ENCODE results near the gene USP3.
A peak's percentile ranks its signal among the peaks of the same experiment; 100 is the strongest.

The USP3 gene

DNA sequence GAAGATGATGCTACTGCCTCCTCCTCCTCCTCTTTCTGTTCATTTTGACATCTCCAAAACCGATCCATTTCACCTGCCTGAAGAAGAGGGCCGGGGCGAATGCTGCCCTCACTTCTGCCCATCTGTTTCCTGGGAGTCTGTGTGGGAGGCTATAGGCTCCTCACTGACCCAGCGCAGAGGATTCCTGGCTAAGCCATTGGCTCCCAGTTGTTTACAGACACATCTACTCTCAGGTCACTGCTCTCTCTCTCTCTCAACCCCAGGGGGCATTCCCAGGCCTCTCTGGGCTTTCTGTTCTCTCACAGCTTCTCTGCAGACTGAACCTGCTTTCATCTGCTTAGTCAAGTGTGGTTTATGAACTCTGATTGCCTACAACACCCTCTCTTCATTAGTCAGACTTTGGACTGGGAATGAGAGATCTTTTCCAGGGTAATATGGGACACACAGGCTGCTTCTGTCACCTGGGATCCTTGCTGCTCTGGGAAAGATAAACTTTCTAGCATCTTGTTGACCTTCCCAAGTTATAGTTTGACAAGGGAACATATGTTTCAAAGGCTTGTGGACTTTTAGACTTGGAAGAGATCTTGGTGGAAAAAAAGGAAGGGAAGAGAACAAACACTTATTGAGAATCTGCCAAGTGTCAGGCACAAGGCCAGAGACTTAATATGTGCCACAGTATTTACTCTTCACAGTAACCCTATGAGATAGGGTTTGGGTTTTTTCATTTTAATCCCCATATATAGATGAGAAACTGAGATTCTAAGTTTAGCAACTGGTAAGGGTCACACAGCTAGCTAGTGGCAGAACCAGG lies 30.2 kb upstream of the USP3 start:
- Histone ChIP-seq H3K4me1 (no peaks in the 10 kb centered on the region), H3K27me3 (no peaks in the 10 kb centered on the region), H3K4me3 (ENCODE audit: low read depth, low read length) (no peak overlapping the region), H3K9me3 (no peaks in the 10 kb centered on the region), H3K36me3 (no peaks in the 10 kb centered on the region)
- TF ChIP-seq CTCF (IDR thresholded peaks at IDR 0.05; ENCODE audit: low read depth, low read length) = 0 out of 2 replicates have a peak, but pooled peaks have one; percentile 15
- peak; percentile 30 for DNase-seq

DNA sequence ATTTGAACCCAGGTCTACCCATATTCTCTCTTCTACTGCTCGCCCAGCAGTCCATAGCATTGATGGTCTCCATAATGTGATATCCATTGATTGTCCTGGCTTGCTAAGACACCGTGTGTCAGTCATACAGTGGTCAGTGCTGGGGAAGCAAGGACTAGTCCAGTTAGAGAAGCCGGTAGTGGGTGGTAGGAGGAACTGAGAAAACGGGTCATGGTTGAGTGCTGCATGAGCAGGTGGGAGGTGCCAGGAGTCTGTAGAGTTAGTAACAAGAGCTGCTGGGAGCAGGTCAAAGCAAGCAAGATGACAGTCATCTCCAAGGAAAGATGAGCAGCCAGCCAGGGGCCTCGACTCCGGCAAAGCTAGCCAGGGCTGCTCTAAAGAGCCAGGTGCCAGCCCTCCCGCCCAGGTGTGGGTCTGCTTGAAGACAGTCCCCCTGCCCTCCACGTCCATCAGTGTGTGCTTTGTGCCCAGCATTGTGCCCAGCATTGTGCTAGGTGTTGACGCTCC lies 29.5 kb upstream of the USP3 start:
- no peaks in the 10 kb centered on the region for H3K4me1 ChIP-seq
- no peak overlapping the region for H3K4me3 ChIP-seq (ENCODE audit: low read depth, low read length)
- H3K27me3 ChIP-seq = no peaks in the 10 kb centered on the region
- no peaks in the 10 kb centered on the region for H3K9me3 ChIP-seq
- no peak for TF ChIP-seq CTCF (IDR thresholded peaks at IDR 0.05; ENCODE audit: low read depth, low read length)
- H3K36me3 ChIP-seq = no peaks in the 10 kb centered on the region
- DNase-seq = no peak

- no peaks in the 10 kb centered on the region for H3K27me3 ChIP-seq
- DNase-seq = no peak
- H3K4me1 ChIP-seq = no peaks in the 10 kb centered on the region
- H3K9me3 ChIP-seq = no peaks in the 10 kb centered on the region
- no peak for TF ChIP-seq CTCF (IDR thresholded peaks at IDR 0.05; ENCODE audit: low read depth, low read length)
- no peak overlapping the region for H3K4me3 ChIP-seq (ENCODE audit: low read depth, low read length)
- no peaks in the 10 kb centered on the region for H3K36me3 ChIP-seq
Measured at GRCh38 chr15:63475707-63476106, 28.7 kb upstream of the USP3 start.

DNA sequence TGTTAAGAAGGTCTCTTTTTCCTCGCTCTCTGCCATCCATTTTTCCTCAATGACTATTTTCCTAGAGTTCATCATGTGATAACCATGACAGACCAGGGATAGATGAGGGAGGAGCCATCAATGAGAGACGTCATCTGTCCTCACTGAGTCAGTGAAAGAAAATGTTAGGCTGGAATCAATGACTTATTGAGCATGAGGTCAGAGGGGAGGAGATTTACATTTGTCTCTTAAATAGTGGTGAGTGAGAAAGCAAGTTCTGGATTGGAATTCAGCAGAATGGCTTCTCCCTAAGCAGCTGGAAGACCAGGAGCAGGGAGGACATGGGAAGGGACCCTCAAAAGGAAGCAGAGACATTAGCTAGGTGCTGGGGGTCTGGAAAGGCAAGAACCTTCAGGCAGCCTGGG lies 28.2 kb upstream of the USP3 start:
- Histone ChIP-seq H3K27me3 (no peaks in the 10 kb centered on the region), H3K4me1 (no peaks in the 10 kb centered on the region), H3K36me3 (no peaks in the 10 kb centered on the region), H3K4me3 (ENCODE audit: low read depth, low read length) (no peak overlapping the region), H3K9me3 (no peaks in the 10 kb centered on the region)
- DNase-seq = no peak
- TF ChIP-seq CTCF (IDR thresholded peaks at IDR 0.05; ENCODE audit: low read depth, low read length) = no peak

DNA sequence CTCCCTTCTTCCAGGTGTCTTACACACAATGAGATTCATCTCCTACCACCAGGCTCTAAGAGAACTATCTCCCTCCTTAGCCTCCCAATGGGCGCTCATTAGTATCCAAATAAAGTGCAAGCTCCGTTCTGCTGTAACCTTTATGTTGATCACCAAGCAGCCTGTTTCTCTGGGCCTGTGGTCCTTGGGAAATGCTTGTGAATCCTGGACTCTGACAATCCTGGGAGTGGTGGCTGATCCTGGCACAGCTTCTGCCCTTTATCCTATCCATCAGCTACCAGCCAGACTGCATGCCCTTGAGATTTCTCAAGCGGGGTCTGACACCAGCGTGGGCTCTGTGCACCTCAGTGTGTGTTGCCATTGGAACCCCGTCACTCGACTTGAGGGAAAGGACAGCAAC lies 26.1 kb upstream of the USP3 start:
- no peaks in the 10 kb centered on the region for H3K4me1 ChIP-seq
- no peak for DNase-seq
- TF ChIP-seq CTCF (IDR thresholded peaks at IDR 0.05; ENCODE audit: low read depth, low read length) = no peak
- H3K27me3 ChIP-seq = no peaks in the 10 kb centered on the region
- no peaks in the 10 kb centered on the region for H3K36me3 ChIP-seq
- H3K4me3 ChIP-seq (ENCODE audit: low read depth, low read length) = no peak overlapping the region
- no peaks in the 10 kb centered on the region for H3K9me3 ChIP-seq

DNA sequence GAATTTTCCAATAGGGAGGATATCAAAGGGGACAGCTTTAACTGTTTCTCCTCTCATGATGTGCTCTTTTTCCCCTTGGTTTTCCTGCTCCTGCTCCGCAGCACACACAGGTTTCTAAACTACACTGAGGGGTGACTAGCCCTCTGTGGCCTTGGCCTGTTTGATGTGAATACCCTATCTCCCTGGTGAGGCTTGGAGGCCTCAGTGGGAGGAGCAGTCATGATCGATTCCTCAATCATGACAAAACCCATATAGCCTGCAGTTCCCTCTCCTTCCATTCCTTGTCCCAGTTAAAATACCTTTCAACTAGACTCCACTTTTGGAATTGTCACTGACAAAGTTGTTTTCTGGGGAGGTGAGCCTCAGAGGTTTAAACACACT lies 24.0 kb upstream of the USP3 start:
- H3K27me3 ChIP-seq = no peaks in the 10 kb centered on the region
- H3K9me3 ChIP-seq = no peaks in the 10 kb centered on the region
- H3K4me3 ChIP-seq (ENCODE audit: low read depth, low read length) = no peak overlapping the region
- no peak for TF ChIP-seq CTCF (IDR thresholded peaks at IDR 0.05; ENCODE audit: low read depth, low read length)
- DNase-seq = no peak
- no peaks in the 10 kb centered on the region for H3K36me3 ChIP-seq
- no peaks in the 10 kb centered on the region for H3K4me1 ChIP-seq

All from BE2C (cell line).